Activated CD4-positive, alpha-beta memory T cell treated with anti-CD3 and anti-CD28 coated beads for 36 hours (primary cell): Measurements from ENCODE around the gene NECAB2. TPM values are rescaled to one million over a fixed set of nuclear protein-coding genes. Genes with fewer than 3 reads are reported as not detected.
"Not testable (repeated sequence)": the region's sequence is repeated elsewhere in the genome, so short reads cannot be mapped to it uniquely, and the experiment has no call there.

Source experiments
- CTCF ChIA-PET: fragments of 350-600 bp; sonication (Branson Sonifier 250); formaldehyde crosslinking; loops from one replicate; lab custom pipeline; 2021; ENCODE audit warnings: antibody characterized with exemption, inconsistent platforms; lab: Charles Lee
- POLR2A ChIA-PET: fragments of 350-600 bp; sonication (Branson Sonifier 250); formaldehyde crosslinking; loops from one replicate; lab custom pipeline; 2021; ENCODE audit warnings: antibody characterized with exemption; lab: Charles Lee
- DNase-seq: peaks from one replicate; pipeline ENCODE4 v3.0.0-alpha.2; 2020
- H3K27ac Mint-ChIP-seq: one replicate; pipeline ENCODE4 v1.8.0; 2021; ENCODE audit warnings: mixed read lengths
- H3K27me3 Mint-ChIP-seq: one replicate; pipeline ENCODE4 v1.8.0; 2021; ENCODE audit warnings: mixed read lengths
- H3K36me3 Mint-ChIP-seq: one replicate; pipeline ENCODE4 v1.8.0; 2021; ENCODE audit warnings: mixed read lengths
- H3K4me1 Mint-ChIP-seq: one replicate; pipeline ENCODE4 v1.8.0; 2021; ENCODE audit warnings: low read depth, mixed read lengths
- H3K4me3 Mint-ChIP-seq: one replicate; pipeline ENCODE4 v1.8.0; 2021; ENCODE audit warnings: mild to moderate bottlenecking, mixed read lengths
- H3K9me3 Mint-ChIP-seq: one replicate; pipeline ENCODE4 v1.8.0; 2021; ENCODE audit warnings: mixed read lengths
- intact Hi-C: fragments of 100-400 bp; cut with micrococcal nuclease; formaldehyde crosslinking; loops from one replicate; pipeline ENCODE4 v1.15.1; 2023
- total RNA-seq, 2 experiments: library from RNA; stranded (reverse); gene quantifications; one replicate each; pipeline ENCODE4 v1.2.3, GENCODE V29; 2021

NECAB2 gene
- total RNA-seq, 2 experiments from 2014 or later = not detected

DNA sequence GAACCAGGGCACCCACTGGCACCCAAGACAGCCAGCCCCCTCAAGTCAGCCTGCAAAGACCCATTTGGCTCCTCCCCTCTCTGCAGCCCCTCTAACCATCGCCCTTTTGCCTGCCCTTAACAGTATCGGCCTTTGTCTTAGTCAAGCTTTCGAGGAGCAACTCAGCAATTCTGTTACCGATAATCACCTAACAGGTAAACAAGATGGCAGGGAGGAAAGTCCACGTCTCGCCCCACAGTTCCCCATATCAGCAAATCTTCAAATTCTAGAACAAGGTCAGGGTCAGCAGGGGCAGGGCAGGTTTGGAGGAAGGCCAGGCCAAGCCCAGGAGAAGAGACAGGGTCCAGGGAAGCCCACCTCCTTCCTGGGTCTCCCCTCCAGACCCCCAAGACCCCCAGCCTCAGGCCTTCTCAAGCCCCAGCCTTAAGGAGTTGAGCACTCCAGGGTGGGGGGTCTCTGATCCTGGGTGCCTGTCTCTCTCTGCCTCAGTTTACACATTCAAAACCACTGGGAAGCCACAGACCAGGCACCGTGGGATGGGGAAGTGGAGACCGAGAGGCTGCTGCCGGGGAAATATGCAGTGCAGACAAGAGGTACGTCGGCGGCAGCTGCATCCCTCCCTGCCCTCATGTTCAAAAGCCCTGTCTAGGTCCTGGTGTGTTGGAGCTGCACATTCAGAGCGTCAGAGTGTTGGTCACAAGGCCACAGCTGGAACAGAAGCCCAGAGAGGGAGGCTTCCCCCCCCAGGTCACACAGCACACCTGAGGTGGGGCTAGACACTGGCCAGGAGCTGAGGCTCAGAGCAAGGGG, 18.9 kb upstream of the NECAB2 start:
- H3K27me3 Mint-ChIP-seq = peaks cover 5% of the 10 kb centered on the region

GRCh38 chr16:83949724-83950001, 18.4 kb upstream of the NECAB2 start:
- no peak for DNase-seq
- no peaks in the 10 kb centered on the region for H3K9me3 Mint-ChIP-seq
- H3K4me1 Mint-ChIP-seq = peaks cover 9% of the 10 kb centered on the region
- peaks cover 10% of the 10 kb centered on the region for H3K27me3 Mint-ChIP-seq
- H3K4me3 Mint-ChIP-seq = no peak overlapping the region
- no peak overlapping the region for H3K27ac Mint-ChIP-seq
- intact Hi-C loops = loop anchor here (5.0 kb wide), 1 partner anchor 238 kb away; the partner anchor contains the start of gene TAF1C
- no peaks in the 10 kb centered on the region for H3K36me3 Mint-ChIP-seq
- CTCF ChIA-PET = no interaction called here
- POLR2A ChIA-PET = no interaction called here

More for the DNA sequence above, 18.9 kb upstream of the NECAB2 start:
- H3K9me3 Mint-ChIP-seq = no peaks in the 10 kb centered on the region
- no peak overlapping the region for H3K4me3 Mint-ChIP-seq
- H3K27ac Mint-ChIP-seq = no peak overlapping the region
- intact Hi-C loops = no loop called here
- ChIA-PET POLR2A (no interaction called here), CTCF (no interaction called here)
- DNase-seq = no peak
- H3K36me3 Mint-ChIP-seq = no peaks in the 10 kb centered on the region
- H3K4me1 Mint-ChIP-seq = peaks cover 9% of the 10 kb centered on the region

DNA sequence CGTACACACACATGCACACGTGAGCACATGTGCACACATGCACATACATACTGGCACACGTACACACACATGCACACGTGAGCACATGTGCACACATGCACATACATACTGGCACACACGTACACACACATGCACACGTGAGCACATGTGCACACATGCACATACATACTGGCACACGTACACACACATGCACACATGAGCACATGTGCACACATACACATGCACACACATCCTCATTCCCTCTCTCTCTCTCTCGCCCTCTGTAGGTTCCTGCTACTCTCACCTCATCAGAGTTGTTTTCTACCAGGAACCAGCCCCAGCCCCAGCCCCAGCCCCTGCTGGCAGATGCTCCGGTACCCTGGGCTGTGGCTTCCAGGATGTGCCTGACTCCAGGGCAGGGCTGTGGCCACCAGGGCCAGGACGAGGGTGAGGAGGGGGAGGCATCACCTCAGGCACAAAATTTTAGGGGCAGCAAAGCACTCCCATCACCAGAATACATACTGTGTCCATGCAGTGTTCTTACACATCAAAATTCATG, 17.1 kb upstream of the NECAB2 start:
- H3K36me3 Mint-ChIP-seq, POLR2A ChIA-PET, DNase-seq, CTCF ChIA-PET, H3K9me3 Mint-ChIP-seq, H3K27ac Mint-ChIP-seq, H3K4me3 Mint-ChIP-seq, H3K4me1 Mint-ChIP-seq: not testable (repeated sequence)
- intact Hi-C loops = loop anchor here (5.0 kb wide), 1 partner anchor 236 kb away; the partner anchor contains the start of gene TAF1C
- peaks cover 17% of the 10 kb centered on the region for H3K27me3 Mint-ChIP-seq

DNA sequence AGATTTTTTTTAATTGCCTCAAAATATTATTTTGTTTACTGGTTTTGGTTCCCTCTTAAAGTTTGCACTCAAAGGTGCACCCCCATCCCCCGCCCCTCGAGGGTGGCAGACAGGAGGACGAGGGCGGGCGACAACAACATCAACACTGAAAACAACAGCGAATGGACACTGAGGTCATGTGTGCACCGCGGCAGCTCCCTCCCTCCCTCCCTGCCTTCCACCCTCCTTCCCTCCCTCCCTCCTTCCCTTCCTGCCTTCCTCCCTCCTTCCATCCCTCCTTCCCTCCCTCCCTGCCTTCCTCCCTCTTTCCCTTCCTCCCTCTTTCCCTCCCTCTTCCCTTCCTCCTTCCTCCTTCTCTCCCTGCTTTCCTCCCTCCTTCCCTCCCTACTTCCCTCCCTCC, 16.5 kb upstream of the NECAB2 start:
- intact Hi-C loops = loop anchor here (5.0 kb wide), 1 partner anchor 236 kb away; the partner anchor contains the start of gene TAF1C
- ChIA-PET POLR2A (no interaction called here), CTCF (no interaction called here)
- H3K27me3 Mint-ChIP-seq = peaks cover 18% of the 10 kb centered on the region
- no peak overlapping the region for H3K27ac Mint-ChIP-seq
- peaks cover 9% of the 10 kb centered on the region for H3K4me1 Mint-ChIP-seq
- no peak overlapping the region for H3K4me3 Mint-ChIP-seq
- DNase-seq = no peak
- no peaks in the 10 kb centered on the region for H3K9me3 Mint-ChIP-seq
- no peaks in the 10 kb centered on the region for H3K36me3 Mint-ChIP-seq

DNA sequence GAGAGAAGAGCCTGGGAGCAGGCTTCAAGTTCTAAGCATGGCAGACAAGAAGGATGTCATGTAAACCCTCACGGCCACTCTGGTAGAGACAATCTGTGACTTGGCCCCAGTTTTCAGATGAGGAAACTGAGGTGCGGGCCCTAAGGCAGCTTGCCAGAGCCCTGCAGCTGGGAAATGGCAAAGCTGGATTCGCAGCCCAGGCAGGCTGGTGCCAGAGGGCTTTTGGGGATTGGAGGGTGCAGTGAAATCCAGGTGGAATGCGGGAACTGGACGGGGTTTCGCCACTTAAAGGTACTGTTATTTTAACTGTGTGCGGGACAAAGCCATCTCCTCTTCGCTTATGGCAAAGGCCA, 15.5 kb upstream of the NECAB2 start:
- Mint-ChIP-seq H3K9me3 (no peaks in the 10 kb centered on the region), H3K27me3 (peaks cover 21% of the 10 kb centered on the region), H3K36me3 (no peaks in the 10 kb centered on the region), H3K4me1 (peaks cover 9% of the 10 kb centered on the region), H3K27ac (no peak overlapping the region), H3K4me3 (no peak overlapping the region)
- no peak for DNase-seq
- intact Hi-C loops = loop anchor here (2.0 to 5.0 kb wide), 2 partner anchors 54 to 235 kb away; partner anchors contain the start of genes MLYCD and TAF1C
- CTCF ChIA-PET = no interaction called here
- POLR2A ChIA-PET = interaction anchor here (0.9 kb wide), 1 partner anchor 20 kb away, joined by 3 read pairs; no protein-coding TSS in a partner anchor

DNA sequence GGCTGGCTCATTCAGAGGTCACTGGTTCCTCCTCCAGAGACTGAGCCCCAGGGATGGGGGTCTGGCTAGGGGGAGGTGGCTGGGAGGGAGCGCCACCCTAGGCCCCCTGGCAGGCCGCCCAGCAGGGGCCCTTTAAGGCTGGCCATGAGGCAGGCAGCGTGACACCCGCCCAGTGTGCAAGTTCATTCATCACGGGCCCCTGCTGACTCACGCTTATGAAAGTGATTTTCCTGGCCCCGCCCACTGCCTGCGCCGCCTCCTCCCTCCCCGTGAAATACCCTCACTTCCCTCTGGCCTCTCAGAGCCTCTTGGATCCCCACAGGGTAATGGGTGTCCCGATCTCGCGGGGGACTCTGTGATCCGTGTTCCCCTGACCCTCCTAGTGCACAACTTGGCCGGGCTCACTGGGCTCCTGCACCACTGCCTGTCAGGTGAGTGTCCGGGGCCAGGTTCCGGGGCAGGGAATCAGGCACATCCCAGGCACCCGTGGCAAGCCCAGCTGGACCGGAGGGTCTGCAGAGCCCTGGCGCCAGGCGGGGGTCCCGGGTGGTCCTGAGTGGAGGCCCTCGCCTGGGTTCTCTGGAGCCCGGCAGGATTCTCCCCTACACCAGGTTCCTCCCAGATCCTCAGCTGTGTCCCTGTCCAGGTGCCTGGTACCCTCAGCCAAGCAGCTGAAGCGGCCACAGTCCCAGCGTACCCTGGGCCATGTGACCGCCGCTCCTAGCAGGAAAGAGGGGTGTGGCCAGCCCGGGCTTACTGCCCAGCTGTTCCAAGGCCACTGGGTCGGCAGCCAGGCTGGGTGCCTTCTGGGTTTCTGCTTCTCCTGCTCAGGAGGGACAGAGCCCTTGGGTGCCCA, 14.9 kb upstream of the NECAB2 start, which contains the start of gene OSGIN1:
Gene OSGIN1 (plus strand): TSS at position 301 of the 856 bp plus-strand sequence. CDS start 4,432 bp downstream, outside the sequence.
- Mint-ChIP-seq H3K36me3 (no peaks in the 10 kb centered on the region), H3K27ac (no peak within 1 kb of the TSS)
- POLR2A ChIA-PET = interaction anchor here (0.5 to 0.9 kb wide), 2 partner anchors 21 to 108 kb away, joined by 3 read pairs; no protein-coding TSS in a partner anchor

DNA sequence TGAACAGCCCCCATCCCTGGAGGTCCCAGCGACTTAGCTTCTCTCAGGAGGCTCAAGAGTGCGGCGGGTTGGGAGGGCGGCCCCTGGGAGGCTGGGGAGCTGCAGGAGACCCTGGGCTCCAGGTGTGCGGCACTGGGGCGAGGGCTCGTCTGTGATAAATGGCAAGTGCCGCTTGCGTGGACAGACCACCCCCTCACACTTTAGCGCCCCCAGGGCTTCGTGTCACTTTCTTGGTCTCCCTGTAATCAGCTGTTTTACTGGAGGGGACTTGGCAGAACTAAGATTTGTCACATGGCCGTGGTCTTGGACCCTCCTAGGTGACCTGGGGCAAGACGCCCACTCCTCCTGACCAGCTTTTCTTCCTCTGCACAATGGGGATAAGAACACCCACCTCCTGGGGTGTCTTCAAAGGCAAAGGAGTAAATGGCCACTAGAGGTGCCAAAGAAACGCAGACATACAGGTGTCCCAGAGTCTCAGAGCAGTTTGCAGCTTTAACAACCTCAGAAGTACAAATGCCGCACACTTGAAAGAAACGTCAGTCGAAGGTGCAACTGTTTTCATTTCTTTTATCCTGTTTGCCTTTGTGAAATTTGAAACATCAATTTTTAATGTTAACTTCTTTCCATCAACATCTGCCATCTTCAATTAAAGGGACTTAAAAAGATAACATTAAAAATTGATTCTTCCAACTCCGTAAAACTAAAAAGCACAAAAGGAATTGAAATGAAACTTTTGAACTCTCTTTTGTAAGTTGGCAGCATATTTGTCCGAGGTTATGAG, 14.1 kb upstream of the NECAB2 start:
- POLR2A ChIA-PET = interaction anchor here (0.5 kb wide), 1 partner anchor 107 kb away, joined by 3 read pairs; no protein-coding TSS in a partner anchor
- no peak overlapping the region for H3K27ac Mint-ChIP-seq
- intact Hi-C loops = loop anchor here (1.0 to 5.0 kb wide), 4 partner anchors 55 to 233 kb away; partner anchors contain the start of genes HSBP1, MLYCD and TAF1C

More for the DNA sequence above, 14.9 kb upstream of the NECAB2 start, which contains the start of gene OSGIN1:
- DNase-seq = peak; percentile 91
- peak within 1 kb of the TSS; percentile 57 for H3K4me3 Mint-ChIP-seq
- no peaks in the 10 kb centered on the region for H3K9me3 Mint-ChIP-seq
- peaks cover 9% of the 10 kb centered on the region for H3K4me1 Mint-ChIP-seq
- CTCF ChIA-PET = interaction anchor here (0.8 to 6.8 kb wide), 10 partner anchors 27 to 164 kb away, joined by 3 to 110 read pairs (median 4); partner anchors contain the start of genes MBTPS1 and MLYCD
- intact Hi-C loops = loop anchor here (1.0 to 5.0 kb wide), 4 partner anchors 54 to 234 kb away; partner anchors contain the start of genes HSBP1, MLYCD and TAF1C
- H3K27me3 Mint-ChIP-seq = peaks cover 21% of the 10 kb centered on the region

GRCh38 chr16:83954577-83955016, 13.4 kb upstream of the NECAB2 start:
- intact Hi-C loops = loop anchor here (5.0 kb wide), 1 partner anchor 233 kb away; the partner anchor contains the start of gene TAF1C
- Mint-ChIP-seq H3K27ac (no peak overlapping the region), H3K4me3 (no peak overlapping the region), H3K27me3 (peaks cover 21% of the 10 kb centered on the region), H3K36me3 (no peaks in the 10 kb centered on the region), H3K9me3 (no peaks in the 10 kb centered on the region), H3K4me1 (peaks cover 9% of the 10 kb centered on the region)
- DNase-seq = no peak
- POLR2A ChIA-PET = no interaction called here
- CTCF ChIA-PET = interaction anchor here (0.6 to 6.8 kb wide), 10 partner anchors 28 to 1072 kb away, joined by 3 to 110 read pairs (median 4); partner anchors contain the start of gene MBTPS1

More for the DNA sequence above, 14.1 kb upstream of the NECAB2 start:
- Mint-ChIP-seq H3K27me3 (peaks cover 21% of the 10 kb centered on the region), H3K4me3 (peak overlapping the region; percentile 45), H3K4me1 (peaks cover 9% of the 10 kb centered on the region), H3K9me3 (no peaks in the 10 kb centered on the region), H3K36me3 (no peaks in the 10 kb centered on the region)
- DNase-seq = peak; percentile 17
- CTCF ChIA-PET = interaction anchor here (0.6 to 6.8 kb wide), 13 partner anchors 27 to 415 kb away, joined by 3 to 110 read pairs (median 4); partner anchors contain the start of genes MBTPS1 and MLYCD

DNA sequence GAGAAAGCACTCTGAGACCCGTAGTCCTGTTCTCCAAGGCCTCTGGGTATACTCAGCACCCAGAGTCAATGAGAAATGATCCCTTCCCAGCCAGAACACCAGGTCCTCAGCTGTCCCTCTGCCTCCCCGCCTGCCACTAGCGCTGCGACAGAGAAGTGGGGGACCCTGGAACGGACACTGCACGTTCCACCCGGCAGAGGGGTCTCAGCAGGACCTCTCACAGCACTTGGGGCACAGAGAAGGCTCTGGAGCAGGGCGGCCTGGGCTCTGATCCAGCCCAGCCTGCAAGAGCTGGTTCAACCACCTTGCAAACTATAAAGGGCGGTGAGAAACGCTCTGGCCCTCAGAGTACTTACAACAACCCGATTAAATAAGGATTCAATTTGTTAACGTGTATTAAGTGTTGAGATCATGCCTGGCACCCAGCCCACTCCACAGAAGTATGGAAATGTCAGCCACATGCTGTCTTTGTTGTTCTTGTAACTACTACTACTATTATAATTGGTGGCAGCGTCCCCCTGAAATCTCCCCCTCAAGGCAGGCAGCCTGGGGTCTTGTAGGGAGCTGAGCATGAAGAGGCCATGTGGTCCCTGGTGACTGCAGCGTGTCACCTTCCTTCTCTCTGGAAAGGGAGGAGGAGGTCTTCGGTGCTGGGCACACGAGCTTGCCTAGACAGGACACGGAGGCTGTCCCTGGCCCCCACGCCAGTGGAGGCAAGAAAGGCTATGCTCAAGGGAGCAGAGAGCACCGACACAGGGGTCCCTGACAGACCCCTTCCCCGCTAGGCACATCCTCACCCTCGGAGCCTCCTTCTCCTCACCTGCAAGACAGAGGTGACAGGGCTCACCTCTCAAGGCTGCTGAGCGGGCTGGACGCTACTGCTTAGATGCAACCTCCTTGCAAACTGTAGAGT, 12.6 kb upstream of the NECAB2 start:
- POLR2A ChIA-PET = no interaction called here
- peaks cover 21% of the 10 kb centered on the region for H3K27me3 Mint-ChIP-seq
- H3K27ac Mint-ChIP-seq = no peak overlapping the region
- DNase-seq = no peak
- no peaks in the 10 kb centered on the region for H3K9me3 Mint-ChIP-seq
- peaks cover 9% of the 10 kb centered on the region for H3K4me1 Mint-ChIP-seq
- no peak overlapping the region for H3K4me3 Mint-ChIP-seq
- no peaks in the 10 kb centered on the region for H3K36me3 Mint-ChIP-seq
- intact Hi-C loops = loop anchor here (1.0 kb wide), 1 partner anchor 110 kb away; no protein-coding TSS in a partner anchor
- CTCF ChIA-PET = interaction anchor here (0.9 to 6.8 kb wide), 8 partner anchors 66 to 1071 kb away, joined by 3 to 110 read pairs (median 3); no protein-coding TSS in a partner anchor
